Measurements from ENCODE around the gene NCAPD3.

GRCh38 chr11:134215836-134216235 is 7.9 kb downstream of the NCAPD3 start:
- TF ChIP-seq ZNF138 (CRISPR knock-in tag; conservative IDR thresholded peaks at IDR 0.05) = no peak
- no peak for TF ChIP-seq CTCF (IDR thresholded peaks at IDR 0.05)
- no peak for TF ChIP-seq FOXJ3 (CRISPR knock-in tag; IDR thresholded peaks at IDR 0.05; ENCODE audit: borderline replicate concordance)
- no peak for TF ChIP-seq NFYB (CRISPR knock-in tag; conservative IDR thresholded peaks at IDR 0.05; ENCODE audit: low read depth)
